HG02571 (cell line): Measurements from ENCODE around the gene ANTKMT.
A peak's percentile ranks its signal among the peaks of the same experiment; 100 is the strongest.
"Not testable (repeated sequence)": the region's sequence is repeated elsewhere in the genome, so short reads cannot be mapped to it uniquely, and the experiment has no call there.

ENCODE experiments used
- ATAC-seq: cut with Tn5 transposase; IDR thresholded peaks from one replicate; pipeline ENCODE4 v1.9.1; 2021; ENCODE audit warnings: mild to moderate bottlenecking, moderate library complexity; ENCODE audit not compliant: unreplicated experiment

The ANTKMT gene

DNA sequence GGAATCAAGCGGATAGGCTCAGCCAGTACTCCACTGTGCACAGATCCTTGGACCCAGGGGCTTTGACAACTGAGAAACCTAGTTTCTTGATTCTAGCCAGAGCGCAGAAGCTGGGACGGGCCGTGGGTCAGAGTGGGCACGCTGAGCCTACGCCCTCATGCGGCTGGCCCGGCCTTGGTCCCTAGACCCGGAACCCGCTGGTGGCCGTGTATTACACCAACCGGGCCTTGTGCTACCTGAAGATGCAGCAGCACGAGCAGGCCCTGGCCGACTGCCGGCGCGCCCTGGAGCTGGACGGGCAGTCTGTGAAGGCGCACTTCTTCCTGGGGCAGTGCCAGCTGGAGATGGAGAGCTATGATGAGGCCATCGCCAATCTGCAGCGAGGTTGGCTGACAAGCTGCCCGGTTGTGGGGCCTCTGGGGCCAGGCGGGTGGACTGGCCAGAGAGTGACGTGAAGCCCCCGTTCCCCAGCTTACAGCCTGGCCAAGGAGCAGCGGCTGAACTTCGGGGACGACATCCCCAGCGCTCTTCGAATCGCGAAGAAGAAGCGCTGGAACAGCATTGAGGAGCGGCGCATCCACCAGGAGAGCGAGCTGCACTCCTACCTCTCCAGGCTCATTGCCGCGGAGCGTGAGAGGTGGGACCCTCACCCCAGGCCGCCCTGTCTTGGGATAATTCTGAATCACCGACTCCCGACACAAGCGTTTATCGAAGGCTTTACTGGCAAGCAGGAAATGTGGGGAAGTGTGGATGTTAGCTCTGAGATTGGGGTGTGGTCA is 39.8 kb upstream of the ANTKMT start:
- ATAC-seq = no peak

DNA sequence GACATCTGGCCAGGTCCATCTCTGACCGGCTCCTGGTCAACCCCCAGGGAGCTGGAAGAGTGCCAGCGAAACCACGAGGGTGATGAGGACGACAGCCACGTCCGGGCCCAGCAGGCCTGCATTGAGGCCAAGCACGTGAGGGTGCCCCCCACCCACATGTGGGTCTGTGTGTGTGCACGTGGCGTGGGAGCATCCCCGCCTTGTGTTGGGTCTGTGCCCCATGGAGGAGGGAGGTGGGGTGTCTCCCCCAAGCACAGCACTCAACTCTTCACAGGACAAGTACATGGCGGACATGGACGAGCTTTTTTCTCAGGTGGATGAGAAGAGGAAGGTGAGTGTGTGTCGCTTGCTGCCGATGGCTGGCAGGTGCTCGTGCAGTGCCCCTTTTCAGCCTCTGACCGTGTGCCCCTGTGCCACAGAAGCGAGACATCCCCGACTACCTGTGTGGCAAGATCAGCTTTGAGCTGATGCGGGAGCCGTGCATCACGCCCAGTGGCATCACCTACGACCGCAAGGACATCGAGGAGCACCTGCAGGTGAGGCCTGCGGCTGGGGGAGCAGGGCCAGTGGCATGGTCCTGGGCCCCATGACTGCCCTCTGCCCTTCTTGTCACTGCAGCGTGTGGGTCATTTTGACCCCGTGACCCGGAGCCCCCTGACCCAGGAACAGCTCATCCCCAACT is 39.1 kb upstream of the ANTKMT start:
- ATAC-seq = no peak

DNA sequence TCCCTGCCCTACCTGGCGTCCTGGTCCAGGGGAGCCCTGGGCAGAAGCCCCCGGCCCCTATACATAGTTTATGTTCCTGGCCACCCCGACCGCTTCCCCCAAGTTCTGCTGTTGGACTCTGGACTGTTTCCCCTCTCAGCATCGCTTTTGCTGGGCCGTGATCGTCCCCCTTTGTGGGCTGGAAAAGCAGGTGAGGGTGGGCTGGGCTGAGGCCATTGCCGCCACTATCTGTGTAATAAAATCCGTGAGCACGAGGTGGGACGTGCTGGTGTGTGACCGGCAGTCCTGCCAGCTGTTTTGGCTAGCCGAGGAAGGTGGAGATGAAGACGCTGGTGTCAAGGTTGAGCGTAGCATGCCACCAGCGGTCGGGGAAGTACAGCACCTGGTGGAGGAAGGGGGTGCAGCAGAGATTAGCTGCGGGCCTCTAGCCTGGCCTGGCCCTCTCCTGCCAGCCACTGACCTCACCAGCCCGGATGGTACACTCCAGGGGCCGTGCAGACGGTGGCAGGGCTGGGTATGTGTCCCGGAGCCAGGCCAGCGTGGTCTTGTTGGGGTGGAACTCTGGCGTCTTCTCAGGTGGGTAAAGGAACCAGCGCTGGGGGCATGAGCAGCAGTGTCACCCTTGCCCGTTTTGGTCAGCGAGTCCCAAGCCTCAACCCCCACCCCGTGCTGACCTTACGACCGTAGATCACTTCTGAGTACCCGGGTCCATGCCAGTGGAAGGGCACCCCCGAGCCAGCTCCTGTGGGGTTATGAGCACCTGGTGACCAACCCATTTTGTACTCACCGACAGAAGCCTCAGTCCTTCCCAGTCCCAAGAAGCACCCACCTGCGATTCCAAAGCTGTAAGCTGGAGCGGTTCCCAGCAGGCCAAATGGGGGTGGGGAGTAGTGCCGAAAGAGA is 38.2 kb upstream of the ANTKMT start:
- ATAC-seq = no peak

DNA sequence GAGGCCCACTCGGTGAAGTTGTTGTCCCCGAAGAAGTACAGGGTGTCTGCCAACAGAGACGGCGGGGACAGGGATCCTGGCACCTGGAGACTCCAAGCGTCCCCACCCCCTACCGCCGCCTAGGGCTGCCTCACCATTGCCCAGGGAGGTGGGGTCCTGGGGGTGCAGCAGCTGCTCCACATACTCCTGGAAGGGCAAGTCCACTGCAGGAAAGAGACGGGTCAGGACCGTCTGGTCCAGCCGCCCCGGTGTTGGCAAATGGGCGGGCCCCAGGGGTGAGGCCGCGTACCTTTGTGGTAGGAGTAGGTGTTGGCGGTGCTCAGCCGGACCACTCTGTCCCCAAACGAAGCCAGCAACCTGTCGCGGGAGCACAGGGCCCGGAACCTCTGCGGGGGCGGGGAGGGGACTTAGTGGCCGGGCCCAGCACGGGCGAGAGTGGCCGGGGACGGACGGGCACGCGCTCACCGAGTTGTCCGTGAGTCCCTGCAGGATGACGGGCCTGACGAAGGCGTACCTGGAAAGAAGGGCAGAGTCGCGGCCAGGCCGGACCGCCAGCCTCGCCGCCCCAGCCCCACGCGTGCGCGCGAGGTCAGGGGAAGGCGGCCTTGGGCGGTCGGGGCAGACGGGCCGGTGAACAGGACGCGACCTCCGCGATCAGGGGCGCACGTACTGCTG is 37.4 kb upstream of the ANTKMT start:
- ATAC-seq = peak; percentile 3

DNA sequence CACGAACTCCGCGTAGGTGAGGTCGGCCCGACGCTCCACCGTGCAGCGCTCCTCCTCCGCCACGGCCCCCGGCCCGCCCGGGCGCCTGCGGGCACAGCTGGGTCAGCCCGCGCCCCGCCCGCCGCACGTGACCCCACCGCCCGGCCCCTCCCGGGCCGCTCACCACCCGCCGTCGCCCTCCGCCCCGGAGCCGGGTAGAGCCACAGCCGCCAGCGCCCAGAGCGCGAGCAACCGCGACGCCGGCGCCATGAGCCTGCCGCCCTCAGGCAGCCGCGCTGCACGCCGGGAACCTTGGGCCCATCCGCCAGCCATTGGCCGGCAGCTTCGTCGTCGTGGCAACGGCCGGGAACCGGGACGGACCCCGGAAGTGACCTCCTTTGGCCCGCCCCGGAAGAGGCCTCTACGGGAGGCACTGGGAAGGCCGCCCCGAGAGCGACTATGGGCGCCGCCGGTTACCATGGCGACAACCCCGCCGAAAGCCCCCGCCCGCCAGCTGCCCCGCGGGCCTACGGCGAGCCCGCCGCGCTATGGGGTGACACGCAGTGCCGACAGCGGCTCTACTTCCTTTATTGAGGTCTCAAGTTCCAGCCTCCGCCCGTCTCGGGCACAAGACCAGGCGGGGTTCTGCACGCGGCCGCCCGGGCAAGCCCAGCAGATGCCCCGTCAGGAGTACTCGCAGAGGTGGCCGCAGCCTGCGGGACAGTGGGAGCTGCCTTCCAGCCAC is 36.7 kb upstream of the ANTKMT start, which contains the start of gene JMJD8:
Gene JMJD8 (minus strand): TSS at position 264 of the 724 bp plus-strand sequence. CDS start 15 bp downstream, at position 249.
- ATAC-seq = peak; percentile 52

DNA sequence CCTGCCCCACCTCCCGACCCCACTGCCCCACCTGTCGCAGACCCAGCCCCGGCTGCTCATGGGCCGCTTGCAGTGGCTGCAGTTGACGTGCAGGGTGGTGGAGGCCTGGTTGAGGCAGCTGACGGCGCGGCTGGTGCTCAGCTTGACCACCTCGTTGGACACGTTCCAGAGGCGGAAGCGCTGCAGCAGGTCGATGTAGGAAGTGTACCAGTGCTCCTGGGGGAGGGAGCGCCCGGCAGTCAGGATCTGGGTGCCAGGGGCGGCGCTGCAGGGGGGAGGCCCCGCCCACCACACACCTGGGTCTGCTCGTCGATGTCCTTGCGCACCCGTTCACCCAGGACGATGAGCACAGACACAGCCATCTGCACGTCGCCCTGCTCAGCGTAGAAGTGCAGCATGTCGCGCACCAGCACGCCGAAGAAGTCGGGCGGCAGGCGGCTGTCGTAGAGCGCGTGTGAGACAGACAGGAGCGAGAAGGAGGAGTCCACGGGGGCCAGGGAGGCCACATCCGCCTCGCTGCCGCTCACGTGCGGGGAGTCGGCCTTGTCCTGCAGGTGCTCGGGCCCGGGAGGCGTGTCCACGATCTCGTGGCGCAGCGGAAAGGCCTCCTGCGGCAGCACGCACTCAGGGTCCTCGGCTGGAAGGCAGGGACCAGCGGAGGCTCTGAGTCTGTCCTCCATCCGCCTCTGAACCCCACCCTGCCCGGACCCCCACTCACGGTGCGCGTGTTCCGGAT is 35.8 kb upstream of the ANTKMT start:
- ATAC-seq = no peak

DNA sequence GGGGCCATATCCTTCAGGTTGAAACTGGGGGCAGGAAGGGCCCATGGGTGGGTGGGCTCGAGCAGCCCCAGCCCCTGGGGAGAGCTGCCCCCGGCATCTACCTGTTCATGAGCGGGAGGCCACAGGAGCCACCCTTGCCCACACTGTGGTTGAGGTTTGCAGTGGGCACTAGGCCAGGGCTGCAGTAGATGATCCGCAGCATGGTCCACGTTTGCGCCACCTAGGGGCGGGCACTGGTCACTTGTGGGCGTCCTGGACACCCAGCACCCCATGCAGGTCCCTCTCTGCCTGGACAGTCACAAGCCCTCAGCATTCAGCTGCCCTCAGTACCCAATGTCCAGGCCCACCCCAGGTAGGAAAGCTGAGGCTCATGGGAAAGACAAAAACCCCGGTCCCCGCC is 35.0 kb upstream of the ANTKMT start:
- no peak for ATAC-seq

DNA sequence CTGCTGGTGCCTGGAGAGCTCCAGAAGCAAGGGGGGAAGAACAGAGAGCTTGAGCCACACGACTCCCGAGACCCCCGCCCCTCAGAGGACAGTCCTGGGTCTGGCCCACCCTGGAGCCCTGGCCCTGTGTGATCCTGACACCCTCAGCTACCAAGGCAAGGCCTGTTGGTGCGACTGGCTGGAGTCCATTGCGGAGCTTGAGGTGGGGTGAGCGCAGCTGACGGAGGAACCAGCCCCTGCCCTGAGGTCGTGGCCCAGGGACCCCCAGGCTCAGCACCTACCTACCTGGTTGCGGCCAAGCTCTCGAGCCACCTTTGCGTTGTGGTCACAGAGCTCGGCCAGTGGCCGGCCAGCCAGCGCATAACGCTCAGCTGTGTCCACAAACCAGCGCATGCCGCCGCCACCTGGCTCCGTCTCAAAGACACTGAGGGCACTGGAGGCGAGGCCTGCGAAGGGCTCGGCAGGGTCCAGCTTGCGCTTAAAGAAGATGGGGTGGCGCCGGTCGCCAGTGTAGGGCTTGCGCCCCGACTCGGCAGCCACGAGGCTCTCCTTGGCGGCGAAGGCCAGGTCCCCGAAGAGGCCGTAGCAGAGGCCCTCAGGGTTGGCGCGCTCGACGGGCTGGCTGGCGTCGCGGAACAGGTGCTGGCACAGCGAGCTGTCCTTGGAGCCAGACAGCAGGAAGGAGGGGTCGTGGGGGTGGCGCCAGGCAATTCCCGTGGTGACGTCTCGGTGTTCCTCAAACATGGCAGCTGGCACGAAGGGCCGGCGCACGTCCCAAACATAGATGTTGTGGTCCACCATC is 34.3 kb upstream of the ANTKMT start:
- no peak for ATAC-seq

DNA sequence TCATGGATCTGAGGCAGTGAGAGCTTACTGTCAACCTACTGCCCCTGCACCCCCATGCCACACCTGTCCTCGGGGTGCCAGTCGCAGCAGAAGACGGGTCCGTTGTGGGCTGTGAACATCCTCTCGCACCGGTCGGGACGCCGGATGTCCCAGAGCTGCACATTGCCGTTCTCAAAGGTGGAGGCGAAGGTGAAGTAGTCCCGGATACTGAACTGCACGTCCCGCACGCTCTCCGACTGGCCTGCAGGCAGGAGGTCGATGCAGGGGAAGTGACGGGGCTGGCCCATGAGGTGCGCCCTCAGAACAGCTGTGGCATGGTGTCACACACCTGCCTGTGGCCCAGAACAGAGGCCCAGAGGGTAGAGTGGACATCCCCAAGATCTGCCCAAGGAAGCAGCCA is 33.4 kb upstream of the ANTKMT start:
- no peak for ATAC-seq

DNA sequence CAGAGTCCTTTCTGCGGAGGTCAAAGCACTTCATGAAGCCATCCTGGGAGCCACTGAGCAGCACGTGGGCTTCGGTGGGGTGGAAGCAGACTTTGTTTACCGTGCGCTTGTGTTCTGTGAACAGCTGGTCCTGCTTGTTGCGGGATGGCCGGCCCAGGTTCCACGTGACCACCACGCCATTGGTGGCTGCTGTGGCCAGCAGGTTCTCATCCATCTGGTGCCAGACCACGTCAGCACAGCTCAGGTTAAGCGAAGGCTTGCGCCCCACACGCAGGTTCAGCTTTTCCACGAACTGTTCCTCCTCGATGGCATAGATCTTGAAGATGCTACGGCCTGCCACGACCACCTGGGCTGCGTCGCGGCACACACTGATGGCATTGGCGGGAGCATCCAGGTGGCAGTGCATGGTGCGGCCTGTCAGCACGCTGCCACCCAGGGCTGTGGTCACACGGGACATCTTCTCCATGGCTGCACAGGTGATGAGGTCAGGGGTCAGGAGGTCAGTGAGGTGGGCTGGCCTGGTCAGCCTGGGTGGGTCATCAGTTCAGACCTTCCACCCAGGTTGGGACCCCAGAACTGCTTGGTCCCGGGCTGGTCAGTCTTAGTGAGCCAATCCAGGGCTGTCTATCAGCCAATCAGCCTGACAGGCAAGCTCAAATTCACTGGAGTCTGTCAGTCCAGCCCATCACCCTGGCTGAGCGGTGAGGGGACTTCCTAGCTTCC is 31.6 kb upstream of the ANTKMT start:
- ATAC-seq = no peak

DNA sequence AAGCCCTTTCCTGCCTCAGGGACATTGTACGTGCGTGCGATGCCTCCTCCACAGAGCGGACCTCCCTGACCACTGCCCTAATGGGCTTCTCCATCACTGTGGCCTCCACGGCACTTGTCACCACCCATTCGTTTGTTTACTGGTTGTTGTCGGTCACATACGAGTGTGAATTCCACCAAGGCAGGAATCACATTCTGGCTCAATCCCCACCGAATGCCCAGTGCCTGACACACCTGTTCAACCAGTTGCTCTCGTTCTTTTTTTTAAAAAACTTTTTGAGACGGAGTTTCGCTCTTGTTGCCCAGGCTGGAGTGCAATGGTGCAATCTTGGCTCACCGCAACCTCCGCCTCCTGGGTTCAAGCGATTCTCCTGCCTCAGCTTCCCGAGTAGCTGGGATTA is 29.7 kb upstream of the ANTKMT start:
- ATAC-seq = not testable (repeated sequence)

DNA sequence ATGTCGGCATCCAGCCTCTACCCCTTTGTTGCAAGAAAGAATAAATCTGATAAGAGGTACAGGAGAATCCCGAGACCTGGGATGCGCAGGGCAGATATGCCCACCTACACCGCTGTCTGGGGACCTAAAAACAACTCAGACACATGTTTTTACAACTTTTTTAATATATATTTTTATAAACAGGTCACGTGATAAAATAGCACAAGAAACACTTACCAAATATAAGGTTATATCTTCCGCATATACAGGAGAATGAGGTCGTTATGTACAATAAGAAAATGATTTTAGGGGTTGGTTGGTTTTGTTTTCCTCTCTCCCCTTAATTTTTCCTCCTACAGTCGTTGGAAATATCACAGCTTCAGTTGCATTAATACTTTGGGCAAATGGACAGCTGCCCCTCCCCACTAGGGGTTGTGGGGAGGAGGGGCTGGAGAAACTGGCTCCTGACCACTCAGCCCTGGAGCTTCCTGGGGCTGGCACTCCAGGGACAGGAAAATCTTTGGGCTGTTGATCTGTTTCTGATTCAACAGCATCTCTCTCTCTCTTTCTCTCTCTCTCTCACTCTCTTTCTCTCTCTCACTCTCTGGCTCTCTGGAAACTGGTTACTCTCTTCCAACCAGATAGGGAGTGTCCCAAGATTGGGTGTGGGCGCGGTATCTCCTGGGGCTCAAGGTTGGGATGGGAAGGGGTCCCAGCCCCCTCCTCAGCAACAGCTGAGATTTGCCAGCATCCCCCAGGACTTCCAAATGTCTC is 28.4 kb upstream of the ANTKMT start:
- ATAC-seq = no peak

DNA sequence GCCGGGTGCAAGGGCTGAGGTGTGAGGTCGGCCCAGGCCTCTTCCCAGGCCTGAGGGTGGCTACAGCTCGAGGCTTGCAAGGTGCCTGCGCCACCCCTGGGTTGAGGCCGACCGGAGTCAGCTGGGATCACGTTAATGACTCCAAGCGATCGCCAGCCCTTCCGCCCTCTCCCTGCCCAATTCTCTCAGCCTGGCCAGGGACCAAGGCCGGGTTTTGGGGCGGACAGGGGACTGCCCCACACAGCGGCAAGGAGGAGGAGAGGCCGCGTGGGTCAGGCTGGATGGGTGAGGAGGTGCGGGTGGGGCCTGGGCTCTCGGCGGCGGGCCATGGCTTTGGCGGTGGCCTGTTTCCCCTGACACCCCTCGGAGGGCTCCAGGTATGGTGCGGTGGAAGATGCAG is 27.6 kb upstream of the ANTKMT start:
- no peak for ATAC-seq

DNA sequence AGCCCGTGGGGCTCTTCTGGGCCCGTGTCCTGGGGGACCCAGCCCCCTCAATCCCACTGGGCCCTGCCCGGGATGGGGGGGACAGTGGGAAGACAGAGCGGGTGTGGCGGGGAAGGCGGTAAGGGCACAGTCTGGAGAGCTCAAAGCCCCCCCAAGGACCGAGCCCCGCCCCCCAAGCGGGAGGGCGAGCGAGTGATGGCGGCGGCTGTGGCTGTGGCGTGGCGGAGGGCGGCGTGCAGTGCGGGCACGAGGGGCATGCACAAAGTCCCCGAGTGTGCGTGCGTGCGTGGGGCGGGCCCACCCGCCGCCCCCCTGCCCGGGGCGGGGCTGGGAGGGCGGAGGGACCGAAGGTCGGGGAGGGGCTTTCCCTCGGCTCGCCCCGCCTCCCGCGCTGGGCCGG is 27.2 kb upstream of the ANTKMT start:
- no peak for ATAC-seq

DNA sequence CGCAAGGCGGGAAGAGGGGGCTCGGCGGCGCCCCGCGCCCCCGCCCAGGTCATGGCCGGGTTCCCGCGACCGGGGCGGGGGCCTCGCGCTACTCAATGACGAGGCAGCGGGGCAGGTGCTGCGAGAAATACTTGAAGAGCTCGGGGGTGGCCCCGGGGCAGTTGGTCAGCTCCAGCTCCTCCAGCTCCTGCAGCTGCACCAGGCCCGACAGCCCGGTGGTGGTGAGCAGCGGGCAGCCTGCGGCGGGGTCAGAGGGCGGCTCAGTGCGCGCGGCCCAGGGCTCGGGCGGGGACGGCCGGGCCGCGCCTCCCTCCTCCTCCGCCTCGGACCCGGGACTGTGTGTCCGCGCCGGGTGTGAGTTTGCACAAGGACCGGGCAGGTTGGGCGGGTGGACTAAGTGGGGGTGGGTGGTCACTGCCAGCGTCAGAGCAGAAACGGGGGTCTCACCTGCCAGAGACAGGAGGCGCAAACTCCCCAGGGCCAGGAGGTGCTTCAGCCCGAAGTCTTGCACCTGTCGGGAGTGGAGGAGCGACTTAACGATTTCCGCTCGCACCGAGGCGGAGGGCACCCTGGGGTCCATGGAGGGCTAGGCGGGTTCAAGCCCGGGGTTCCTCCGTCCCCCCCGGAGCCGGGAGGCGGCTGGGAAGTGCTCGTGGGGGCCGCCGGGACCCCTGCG is 26.6 kb upstream of the ANTKMT start:
- ATAC-seq = no peak

DNA sequence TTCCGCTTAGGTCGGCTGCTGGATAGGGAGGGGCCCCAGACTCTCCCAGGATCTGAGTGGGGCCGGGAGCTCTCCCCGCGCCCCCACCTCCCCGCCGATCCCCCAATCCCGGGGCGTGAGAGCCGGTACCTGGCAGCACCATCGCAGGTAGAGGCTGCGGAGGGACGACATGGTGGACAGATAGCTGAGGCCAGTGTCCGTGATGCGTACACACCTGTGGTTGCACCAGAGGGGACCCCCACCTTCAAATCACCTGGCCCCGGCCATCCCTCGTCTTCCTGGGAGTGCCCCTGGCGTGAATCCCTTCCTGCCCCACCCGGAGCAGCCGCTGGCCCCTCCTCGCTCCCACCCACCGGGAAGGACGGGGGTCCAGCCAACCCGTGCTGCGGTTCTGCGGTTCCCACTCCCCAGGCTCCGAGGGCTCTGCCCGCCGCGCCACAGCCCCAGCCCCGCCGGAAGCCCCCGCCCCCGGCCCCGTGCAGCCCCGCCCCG is 26.0 kb upstream of the ANTKMT start:
- ATAC-seq = no peak
